Urothelium cell line (cell line): Measurements from ENCODE around the gene FOXD4L6.
"Not testable (repeated sequence)": the region's sequence is repeated elsewhere in the genome, so short reads cannot be mapped to it uniquely, and the experiment has no call there.

Source experiments
- DNase-seq: peaks from one replicate; pipeline ENCODE4 v3.0.0; 2011; ENCODE audit warnings: low spot score, mixed read lengths
- FAIRE-seq: peaks from 2 replicates; lab custom pipeline; 2011; peaks lifted over from hg19 to GRCh38; lab: Jason Lieb, UNC

FOXD4L6 gene

DNA sequence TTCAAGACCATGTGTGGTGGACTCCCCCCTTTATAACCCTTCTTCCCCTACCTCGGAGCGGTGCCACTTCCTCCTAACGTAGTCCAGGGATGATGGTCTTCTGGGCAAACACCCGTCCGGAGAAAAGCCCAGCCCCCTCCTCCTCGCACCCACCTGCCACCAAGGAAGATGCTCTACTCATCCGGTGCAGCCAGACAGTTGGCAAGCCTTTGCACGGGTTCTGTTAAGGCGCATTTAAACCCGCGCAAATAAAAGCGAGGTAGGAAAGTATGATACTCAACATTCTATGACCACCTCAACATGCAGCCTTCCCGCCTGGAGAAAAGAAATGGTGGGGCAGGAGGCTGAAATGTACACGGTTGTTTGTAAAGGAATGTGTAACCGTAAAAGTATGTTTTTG lies at the start of gene FOXD4L6:
FOXD4L6 (minus strand) TSS at position 101 of the 400 bp plus-strand sequence. CDS start 298 bp downstream, outside the sequence.
- not testable (repeated sequence) for FAIRE-seq, DNase-seq

DNA sequence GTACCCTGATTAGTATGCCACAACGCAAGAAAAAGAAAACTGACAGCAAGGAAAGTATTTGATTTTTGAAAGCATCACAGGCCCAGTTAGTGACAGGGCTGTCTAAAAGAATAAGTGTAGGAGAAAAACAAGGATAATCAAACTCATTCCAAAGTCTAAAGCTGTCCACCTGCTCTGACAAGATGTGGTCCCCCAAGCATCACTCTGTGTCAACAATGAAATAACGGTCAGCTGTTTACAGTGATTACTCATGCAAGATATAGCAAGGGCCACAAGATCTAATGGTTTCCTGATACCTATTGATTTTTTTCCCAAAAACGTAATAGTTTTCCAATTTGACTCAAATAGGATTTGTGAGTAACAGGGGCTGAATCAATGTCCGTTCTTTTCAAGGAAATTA lies 46.5 kb upstream of the FOXD4L6 start:
- not testable (repeated sequence) for FAIRE-seq

DNA sequence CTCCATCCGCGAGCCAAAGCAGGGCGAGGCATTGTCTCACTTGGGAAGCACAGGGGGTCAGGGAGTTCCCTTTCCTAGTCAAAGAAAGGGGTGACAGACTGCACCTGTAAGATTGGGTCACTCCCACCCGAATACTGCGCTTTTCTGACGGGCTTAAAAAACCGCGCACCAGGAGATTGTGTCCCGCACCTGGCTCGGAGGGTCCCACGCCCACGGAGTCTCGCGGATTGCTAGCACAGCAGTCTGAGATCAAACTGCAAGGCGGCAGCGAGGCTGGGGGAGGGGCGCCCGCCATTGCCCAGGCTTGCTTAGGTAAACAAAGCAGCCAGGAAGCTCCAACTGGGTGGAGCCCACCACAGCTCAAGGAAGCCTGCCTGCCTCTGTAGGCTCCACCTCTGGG lies 21.6 kb upstream of the FOXD4L6 start:
- not testable (repeated sequence) for FAIRE-seq

More for the DNA sequence above, 46.5 kb upstream of the FOXD4L6 start:
- not testable (repeated sequence) for DNase-seq

DNA sequence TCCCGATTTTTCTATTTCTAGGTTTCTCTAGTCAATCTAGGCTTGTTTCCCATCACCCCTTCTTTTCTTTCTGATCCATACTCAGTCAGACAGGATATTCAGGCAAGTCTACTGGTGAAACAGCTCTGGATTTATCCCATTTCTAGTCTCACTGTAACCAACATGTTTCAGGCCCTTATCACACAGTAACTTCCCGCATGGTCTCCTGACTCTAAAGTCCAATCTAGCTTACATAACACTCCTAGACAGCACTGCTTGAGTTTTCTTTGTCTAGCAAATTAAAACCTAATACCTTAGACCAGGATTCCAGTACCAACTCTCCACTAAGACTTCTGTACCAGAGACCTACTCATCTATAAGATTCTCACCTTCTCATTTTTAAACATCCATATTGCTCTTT lies 13.4 kb upstream of the FOXD4L6 start:
- FAIRE-seq, result not testable (repeated sequence)

More for the DNA sequence above, 21.6 kb upstream of the FOXD4L6 start:
- DNase-seq, result not testable (repeated sequence)

DNA sequence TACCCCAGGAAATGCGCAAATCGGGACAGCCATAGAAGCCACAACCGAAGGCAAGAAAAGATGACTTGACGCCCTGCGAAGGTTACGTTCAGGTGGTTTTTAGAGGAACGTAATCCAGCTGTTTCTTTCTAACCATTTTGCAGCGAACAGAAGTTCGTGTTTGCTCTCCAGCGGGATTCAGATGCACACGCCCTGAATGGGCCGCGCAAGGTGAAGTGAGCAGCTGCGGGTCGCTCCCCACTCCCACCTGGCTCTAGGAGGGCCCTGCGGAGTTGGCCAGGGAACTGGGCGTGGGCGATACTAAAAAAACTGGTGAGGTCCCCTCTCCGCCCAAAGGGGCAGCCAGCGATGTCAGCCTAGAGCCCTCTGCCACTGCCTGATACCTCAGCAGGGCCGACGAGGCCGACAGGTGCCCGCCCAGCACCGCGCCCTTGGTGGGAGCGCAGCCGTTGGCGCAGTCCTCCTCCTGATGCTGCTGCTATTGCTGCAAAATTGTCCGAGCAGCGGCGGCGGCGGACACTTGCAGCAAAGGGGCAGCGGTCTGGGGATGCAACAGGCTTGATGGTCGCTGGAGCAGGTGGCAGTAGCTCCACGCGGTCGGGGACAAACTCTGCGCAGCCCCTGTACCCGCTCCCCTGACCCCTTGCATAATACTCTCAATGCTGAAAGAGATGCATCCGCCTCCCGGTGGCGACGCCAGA lies 1.6 kb downstream of the FOXD4L6 start:
- FAIRE-seq, result not testable (repeated sequence)

More for the DNA sequence above, 13.4 kb upstream of the FOXD4L6 start:
- not testable (repeated sequence) for DNase-seq

DNA sequence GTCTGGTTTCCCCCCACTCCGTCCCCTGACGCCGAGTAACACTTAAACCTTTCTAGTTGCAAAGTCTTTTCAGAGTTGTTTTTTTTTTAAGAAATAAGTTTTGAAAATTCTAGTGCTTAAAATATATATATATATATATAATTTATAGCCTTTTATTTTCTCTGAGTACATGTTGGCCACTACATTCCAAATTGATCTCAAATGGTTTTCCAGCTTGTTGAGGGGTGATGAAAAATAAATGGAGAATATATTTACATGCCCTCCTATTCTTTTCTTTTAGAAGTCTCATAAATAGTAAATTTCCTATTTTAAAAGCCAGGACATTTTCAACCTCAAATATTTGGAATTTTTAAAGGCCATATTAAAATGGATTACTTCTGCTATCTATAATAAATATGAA lies 2.5 kb downstream of the FOXD4L6 start:
- DNase-seq, FAIRE-seq: not testable (repeated sequence)

More for the DNA sequence above, 1.6 kb downstream of the FOXD4L6 start:
- DNase-seq, result not testable (repeated sequence)

DNA sequence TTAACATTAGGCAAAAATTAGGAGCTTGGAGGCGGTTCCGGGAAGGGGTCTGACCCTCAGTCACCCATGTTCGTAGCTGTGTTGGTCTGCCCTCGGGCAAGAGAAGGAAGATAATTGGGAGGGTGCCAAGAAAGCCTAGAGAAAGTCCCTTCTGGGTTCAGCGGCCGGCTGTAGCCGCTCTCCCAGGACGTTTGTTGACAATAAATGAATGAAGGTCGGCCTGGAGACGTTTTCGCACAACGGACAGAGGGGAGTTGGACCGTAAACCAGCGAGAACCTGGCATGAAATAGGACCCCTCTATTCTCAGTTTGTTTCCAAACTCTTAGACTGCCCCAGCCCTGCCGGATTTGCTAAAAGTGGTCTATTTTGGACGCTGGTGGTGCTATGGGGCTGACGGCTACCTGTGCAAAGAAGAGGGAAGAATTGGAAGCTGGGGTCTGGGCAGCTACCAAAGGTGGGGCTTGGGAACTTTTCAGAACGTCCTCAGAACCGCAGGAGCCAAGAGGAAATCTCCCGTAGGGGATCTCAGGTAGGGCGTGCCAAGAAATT lies 3.3 kb downstream of the FOXD4L6 start:
- not testable (repeated sequence) for DNase-seq, FAIRE-seq

DNA sequence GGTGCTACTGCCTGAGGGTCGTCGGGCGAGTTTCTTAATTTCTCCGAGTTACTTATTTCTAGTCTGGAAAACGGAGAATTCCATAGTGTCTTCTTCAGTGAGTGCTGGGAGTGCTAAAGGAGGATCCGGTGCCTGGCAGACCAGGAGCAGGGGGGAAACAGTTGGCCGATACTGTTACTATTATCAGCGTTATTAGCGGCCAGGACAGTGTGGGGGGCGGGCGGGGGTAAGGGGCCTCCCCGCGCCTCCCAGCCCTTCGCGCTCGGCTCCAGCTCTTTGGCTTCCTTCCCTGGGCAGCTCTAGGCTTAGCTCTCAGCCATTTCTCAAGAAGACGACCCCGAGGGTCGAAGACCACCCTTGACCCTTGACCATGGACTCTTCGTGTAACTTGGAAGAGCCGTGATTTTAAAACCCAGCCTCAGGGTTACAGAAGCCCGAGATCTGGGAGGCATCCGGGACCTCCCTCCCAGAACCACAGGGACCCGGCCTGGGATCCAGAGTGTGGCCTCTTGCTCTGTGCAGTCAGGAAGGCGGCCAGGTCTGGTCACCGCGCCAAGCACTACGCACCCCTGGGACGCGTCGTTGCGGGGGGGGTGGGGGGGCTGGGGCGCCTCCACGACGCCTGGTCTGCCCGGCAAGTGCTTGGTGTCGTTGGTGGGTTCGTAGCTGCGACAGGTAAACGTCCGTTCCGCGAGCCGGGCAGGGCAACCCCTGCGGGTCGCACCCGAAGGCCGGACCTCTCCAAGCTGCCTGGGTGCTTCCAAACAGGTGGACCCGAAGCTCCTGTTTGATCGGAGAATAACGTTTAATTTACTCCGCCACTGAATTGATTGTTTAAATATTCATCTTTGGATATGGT lies 4.0 kb downstream of the FOXD4L6 start:
- DNase-seq, result not testable (repeated sequence)

DNA sequence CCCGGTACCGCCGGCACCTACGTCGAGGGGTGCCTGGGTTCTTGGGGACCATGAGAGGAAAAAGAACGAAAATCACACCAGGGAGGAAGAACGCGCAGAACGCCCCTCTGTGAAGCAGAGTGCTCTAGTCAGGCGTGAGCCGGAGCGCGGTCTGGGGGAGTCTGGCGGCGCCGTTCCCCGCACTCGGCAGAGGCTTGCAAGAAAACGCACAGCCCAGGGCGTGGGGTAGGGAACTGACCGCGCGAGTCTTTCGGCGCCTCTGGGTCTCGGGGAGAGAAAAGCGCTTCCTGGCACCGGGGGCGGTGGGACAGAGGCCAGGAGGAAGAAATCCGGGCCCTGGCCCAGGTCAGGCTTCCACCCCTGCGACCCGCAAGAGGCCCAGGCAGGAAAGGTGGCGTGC lies 4.7 kb downstream of the FOXD4L6 start:
- not testable (repeated sequence) for DNase-seq, FAIRE-seq

More for the DNA sequence above, 4.0 kb downstream of the FOXD4L6 start:
- FAIRE-seq, result not testable (repeated sequence)

DNA sequence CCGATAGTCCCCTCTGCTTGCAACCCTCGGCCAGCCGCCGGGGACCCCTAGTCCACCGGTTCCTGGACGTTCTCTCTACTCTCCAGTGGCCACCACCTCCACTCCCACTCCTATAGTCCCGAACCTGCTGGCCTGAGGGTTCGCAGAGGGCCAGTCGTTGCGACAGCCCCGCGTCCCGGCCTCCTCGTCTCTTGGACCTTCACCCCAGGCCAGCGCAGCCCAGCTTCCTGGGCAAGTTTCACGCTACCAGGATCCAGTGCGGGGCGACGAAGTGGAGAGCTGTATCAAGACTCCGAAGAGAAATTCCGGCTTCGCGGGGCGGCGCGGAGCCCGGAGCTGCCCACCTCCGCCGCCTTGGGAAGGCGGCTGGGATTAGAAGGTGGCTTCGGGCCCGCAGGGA lies 5.1 kb downstream of the FOXD4L6 start:
- not testable (repeated sequence) for FAIRE-seq, DNase-seq

DNA sequence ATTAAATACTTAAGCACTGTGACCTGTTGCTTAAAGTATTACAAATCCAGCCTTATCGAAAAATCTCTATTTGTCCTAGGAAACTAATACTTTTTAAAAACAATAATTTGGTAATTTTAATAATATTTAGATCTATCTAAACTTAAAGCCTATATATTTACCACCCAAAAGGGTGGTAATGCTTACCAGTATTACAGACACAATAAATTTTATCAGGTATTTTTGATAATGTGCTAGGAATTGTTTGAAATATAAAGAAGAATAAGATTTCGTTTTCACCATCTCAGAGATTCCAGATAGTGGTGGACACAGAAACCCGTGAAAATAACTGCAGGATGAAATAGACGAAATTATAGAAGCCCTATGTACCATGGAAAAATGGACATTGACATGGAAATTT lies 7.8 kb downstream of the FOXD4L6 start:
- FAIRE-seq, DNase-seq: not testable (repeated sequence)

DNA sequence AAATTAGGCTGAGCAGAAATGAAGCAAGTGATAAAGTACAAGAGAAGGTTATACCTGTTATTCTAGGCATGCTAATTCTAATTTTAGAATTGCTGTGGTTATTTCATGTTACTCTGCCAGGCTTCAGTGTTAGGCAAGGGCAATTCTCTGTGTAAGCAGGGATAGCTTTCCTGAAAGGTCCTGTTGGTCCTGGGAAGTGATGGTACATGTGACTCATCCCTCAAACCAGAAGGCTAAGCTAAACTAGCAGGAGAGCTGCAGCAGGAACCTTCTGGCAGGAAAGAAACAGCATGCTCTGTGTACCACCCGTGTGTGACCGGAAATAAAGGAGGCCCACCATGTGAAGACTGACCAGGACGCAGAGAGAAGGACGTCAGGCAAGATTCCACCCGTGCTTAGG lies 8.8 kb downstream of the FOXD4L6 start:
- DNase-seq, FAIRE-seq: not testable (repeated sequence)

DNA sequence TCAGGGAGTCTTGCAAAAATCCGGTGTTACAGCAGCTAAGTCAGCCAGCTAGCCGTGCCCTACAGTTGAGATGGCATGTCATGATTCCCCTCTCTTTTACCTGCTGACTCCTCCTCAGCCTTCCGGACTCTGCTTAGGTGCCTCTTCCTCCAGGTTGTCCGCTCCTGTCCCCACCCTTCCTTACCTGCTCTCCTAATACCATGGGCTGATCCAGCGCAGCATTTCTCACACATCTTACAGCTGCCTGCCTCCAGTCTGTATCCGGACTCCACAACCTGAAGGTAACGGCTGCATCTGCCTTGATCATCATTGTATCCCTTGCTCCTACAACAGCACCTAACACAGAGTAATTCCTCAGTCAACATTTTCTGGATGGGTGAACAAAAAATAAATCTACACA lies 9.2 kb downstream of the FOXD4L6 start:
- not testable (repeated sequence) for DNase-seq, FAIRE-seq

DNA sequence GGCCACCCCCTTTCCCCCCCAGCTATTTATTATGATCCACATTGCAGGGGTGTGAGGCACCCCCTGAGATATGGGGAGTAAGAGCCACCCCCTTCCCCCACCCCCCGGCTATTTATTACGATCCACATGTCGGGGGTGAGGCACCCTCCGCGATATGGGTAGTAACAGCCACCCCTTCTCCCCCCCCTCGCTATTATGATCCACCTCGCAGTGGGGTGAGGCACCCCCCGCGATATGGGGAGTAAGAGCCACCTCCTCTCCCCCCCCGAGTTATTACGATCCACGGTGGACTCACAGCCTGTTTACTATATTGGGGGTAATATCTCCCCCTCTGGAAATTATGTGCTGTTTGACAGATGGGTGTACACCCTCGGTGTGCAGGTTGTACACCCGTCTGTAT lies 15.1 kb downstream of the FOXD4L6 start:
- FAIRE-seq, DNase-seq: not testable (repeated sequence)

DNA sequence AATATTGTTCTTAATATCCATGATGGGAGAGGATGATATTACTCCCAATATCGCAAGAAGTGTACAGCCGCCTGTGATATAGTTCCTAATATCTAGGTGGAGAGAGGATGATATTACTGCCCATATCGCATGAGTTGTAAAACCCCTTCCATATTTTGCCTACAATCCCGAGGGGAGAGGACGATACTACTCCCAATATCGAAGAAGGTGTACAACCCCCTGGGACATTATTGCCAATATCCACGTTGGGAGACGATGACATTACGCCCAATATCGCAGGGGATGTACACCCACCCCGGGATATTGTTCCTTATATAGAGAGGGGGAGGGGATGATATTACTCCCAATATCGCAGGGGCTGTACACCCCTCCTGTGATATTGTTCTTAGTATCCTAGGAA lies 17.1 kb downstream of the FOXD4L6 start:
- not testable (repeated sequence) for DNase-seq, FAIRE-seq

DNA sequence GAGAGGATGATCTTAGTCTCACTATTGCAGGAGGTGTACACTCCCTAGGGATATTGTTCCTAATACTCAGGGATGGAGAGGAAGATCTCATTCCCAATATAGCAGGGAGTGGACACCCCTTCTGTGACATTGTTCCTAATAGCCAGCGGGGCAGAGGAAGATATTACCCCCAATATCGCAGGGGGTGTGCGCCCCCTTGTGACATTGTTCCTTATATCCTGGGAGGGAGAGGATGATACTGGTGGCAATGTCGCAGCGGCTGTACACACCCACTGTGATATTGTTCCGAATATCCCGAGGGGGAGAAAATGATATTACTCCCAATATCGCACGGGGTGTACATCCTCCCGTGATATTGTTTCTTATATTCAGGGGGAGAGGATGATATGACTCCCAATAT lies 17.6 kb downstream of the FOXD4L6 start:
- FAIRE-seq, result not testable (repeated sequence)

DNA sequence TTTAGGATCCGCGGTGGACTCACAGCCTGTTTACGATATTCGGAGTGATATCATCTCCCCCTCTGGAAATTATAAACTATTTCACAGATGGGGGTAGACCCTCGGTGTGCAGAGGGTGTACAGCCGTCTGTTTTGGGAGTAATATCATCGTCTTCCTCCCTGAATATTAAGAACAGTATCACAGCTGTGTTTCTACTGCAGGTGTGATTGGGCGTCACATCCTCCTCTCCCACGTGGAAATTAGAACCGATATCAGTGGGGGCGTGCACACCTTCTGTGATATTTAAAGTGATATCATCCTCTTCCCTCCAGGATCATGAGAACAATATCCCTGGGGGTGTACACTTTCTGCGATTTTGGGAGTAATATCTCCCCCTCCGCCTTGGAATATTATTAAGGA lies 19.2 kb downstream of the FOXD4L6 start:
- not testable (repeated sequence) for DNase-seq, FAIRE-seq

More for the DNA sequence above, 17.6 kb downstream of the FOXD4L6 start:
- not testable (repeated sequence) for DNase-seq

DNA sequence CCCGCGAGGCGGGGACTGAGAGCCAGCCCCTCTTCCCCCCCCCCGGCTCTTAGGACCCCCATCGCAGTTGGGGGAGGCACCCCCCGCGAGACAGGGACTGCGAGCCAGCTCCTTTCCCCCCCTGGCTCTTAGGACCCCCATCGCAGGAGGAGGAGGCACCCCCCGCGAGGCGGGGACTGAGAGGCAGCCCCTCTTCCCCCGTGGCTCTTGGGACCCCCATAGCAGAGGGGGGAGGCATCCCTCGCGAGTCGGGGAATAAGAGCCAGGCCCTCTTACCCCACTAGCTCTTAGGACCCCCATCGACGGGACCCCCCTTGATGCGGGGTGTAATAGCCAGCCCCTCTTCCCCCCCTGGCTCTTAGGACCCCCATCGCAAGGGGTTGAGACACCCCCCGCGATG lies 19.7 kb downstream of the FOXD4L6 start:
- not testable (repeated sequence) for DNase-seq, FAIRE-seq

DNA sequence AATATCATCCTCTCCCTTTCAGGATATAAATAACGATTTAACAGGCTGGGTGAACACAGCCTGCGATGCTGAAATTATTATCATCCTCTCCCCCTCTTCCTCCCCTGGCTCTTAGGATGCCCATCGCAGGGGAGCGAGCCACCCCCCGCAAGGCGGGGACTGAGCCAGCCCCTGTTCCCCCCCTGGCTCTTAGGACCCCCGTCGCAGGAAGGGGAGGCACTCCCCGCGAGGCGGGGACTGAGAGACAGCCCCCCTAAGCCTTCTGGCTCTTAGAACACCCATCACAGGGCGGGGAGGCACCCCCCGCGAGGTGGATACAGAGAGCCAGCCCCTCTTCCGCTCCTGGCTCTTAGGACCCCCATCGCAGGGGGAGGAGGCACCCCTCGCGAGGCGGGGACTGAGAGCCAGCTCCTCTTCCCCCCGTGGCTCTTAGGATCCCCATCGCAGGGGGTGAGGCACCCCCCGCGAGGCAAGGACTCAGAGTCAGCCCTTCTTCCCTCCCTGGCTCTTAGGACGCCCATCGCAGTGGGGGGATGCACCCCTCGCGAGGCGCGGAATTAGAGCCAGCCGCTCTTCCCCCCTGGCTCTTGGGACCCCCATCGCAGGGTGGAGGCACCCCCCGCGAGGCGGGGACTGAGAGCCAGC lies 21.9 kb downstream of the FOXD4L6 start:
- not testable (repeated sequence) for FAIRE-seq, DNase-seq

DNA sequence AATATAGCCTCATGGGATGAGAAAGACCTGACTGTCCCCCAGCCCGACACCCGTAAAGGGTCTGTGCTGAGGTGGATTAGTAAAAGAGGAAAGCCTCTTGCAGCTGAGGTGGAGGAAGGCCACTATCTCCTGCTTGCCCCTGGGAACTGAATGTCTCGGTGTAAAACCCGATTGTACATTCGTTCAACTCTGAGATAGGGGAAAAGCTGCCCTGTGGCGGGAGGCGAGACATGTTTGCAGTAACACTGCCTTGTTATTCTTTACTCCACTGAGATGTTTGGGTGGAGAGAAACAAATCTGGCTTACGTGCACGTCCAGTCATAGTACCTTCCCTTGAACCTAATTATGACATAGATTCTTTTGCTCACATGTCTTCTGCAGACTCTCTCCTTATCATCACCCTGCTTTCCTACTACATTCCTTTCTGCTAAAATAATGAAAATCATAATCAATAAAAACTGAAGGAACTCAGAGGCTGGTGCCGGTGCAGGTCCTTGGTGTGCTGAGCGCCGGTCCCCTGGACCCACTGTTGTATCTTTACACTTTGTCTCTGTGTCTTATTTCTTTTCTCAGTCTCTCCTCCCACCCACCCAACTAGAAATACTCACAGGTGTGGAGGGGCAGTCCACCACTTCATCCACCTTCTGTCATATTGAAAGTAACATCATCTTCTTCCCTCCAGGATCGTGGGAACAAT lies 22.8 kb downstream of the FOXD4L6 start:
- not testable (repeated sequence) for DNase-seq, FAIRE-seq
